IPS-18a (cell line): Measurements from ENCODE around the gene SCAPER.

Source experiments
- H3K27ac ChIP-seq: one replicate; pipeline ENCODE4 v1.5.1; 2013; ENCODE audit warnings: low read length
- H3K27me3 ChIP-seq: one replicate; pipeline ENCODE4 v1.6.1; 2013; ENCODE audit warnings: mild to moderate bottlenecking, low read length; ENCODE audit not compliant: control insufficient read depth, insufficient read depth
- H3K36me3 ChIP-seq: one replicate; pipeline ENCODE4 v1.6.1; 2013; ENCODE audit warnings: low read depth, low read length; ENCODE audit not compliant: control insufficient read depth
- H3K4me1 ChIP-seq: one replicate; pipeline ENCODE4 v1.6.1; 2013; ENCODE audit warnings: low read depth, low read length; ENCODE audit not compliant: control insufficient read depth
- H3K4me3 ChIP-seq: one replicate; pipeline ENCODE4 v1.5.1; 2013; ENCODE audit warnings: low read length
- H3K9ac ChIP-seq: one replicate; pipeline ENCODE4 v1.6.1; 2013; ENCODE audit warnings: mild to moderate bottlenecking, low read length, moderate library complexity
- H3K9me3 ChIP-seq: one replicate; pipeline ENCODE4 v1.6.1; 2013; ENCODE audit warnings: low read depth, low read length; ENCODE audit not compliant: control insufficient read depth

The SCAPER gene

GRCh38 chr15:76664895-76665294, 240.2 kb downstream of the SCAPER start:
- Histone ChIP-seq H3K9me3 (no peaks in the 10 kb centered on the region), H3K4me3 (no peak overlapping the region), H3K9ac (no peak overlapping the region), H3K4me1 (no peaks in the 10 kb centered on the region), H3K36me3 (no peaks in the 10 kb centered on the region), H3K27ac (no peak overlapping the region), H3K27me3 (no peaks in the 10 kb centered on the region)

DNA sequence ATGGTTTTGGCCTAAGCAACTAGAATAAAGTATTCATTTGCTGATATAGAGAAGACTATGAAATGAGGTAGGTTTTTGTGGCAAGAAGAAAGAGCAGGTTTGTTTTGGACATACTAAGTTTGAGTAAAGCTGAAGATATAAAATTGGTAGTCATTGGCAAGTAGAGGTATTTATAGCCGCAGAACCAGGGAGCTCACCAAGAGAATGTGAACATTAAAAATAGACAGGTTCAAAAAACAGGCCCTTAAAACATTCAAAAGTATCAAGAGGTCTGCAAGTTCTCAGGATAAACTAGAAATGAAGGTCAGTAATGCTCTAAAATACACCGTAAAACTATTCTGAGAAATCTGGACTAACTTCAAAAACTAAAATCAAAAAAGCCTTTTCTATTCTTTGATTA, 240.7 kb downstream of the SCAPER start:
- Histone ChIP-seq H3K27ac (no peak overlapping the region), H3K9me3 (no peaks in the 10 kb centered on the region), H3K36me3 (no peaks in the 10 kb centered on the region), H3K27me3 (no peaks in the 10 kb centered on the region), H3K4me3 (no peak overlapping the region), H3K9ac (no peak overlapping the region), H3K4me1 (no peaks in the 10 kb centered on the region)

GRCh38 chr15:76663529-76663928, 241.6 kb downstream of the SCAPER start:
- H3K9me3 ChIP-seq: no peaks in the 10 kb centered on the region
- H3K27me3 ChIP-seq: no peaks in the 10 kb centered on the region
- H3K4me3 ChIP-seq: no peak overlapping the region
- no peaks in the 10 kb centered on the region for H3K36me3 ChIP-seq
- no peak overlapping the region for H3K27ac ChIP-seq
- H3K4me1 ChIP-seq: no peaks in the 10 kb centered on the region
- no peak overlapping the region for H3K9ac ChIP-seq

DNA sequence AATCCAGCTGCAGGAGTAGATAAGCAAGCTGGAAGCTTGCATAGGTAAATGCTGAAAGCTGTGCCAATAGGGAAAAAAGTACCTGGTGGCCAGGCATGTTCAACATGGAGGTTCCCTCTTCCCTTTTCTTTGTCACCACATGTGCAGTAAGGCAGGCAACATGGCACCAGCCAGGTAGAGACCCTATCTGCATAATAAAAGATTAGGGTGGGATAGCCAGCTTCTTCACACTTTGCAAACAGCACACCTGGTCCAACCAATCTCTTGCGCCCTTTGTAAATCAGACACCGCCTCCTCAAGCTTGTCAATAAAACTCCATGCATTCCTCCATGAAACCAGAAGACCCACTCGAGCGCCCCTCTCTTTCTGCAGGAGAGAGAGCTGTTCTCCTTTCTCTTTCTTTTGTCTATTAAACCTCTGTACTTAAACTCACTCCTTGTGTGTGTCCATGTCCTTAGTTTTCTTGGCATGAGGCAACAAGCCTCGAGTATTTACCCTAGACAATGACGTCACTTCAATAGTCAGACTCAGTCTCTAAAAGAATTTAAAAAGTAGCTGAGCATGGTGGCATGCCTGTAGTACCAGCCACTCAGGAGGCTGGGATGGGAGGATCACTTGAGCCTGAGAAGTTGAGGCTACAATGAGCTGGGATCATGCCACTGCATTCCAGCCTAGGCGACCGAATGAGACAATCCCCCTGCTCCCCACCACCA, 256.3 kb downstream of the SCAPER start:
- Histone ChIP-seq H3K9me3 (no peaks in the 10 kb centered on the region), H3K36me3 (no peaks in the 10 kb centered on the region), H3K4me1 (peaks cover 9% of the 10 kb centered on the region), H3K9ac (no peak overlapping the region), H3K4me3 (no peak overlapping the region), H3K27ac (no peak overlapping the region), H3K27me3 (no peaks in the 10 kb centered on the region)

- Histone ChIP-seq H3K27me3 (no peaks in the 10 kb centered on the region), H3K4me1 (peaks cover 9% of the 10 kb centered on the region), H3K27ac (no peak overlapping the region), H3K4me3 (no peak overlapping the region), H3K36me3 (no peaks in the 10 kb centered on the region), H3K9me3 (no peaks in the 10 kb centered on the region), H3K9ac (no peak overlapping the region)
Measured at GRCh38 chr15:76647612-76648011, 257.5 kb downstream of the SCAPER start.

DNA sequence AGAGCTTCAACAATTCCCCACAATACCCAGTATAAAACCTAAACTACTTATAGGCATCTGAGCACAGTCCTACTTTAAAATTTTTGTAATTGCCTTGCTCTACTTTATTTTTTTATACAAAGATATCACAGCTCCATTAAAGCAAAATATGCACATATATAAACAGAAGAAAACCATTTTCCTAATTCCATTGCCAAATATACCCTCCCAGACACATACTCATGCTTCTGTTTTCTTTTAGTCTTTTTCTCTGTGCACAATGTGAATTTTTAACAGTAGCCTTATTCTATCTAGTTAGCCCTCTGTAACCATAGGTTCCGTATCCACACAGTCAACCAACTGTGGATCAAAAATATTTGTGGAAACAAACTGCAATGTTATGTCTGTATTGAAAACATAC, 260.5 kb downstream of the SCAPER start:
- Histone ChIP-seq H3K4me3 (no peak overlapping the region), H3K27me3 (no peaks in the 10 kb centered on the region), H3K9me3 (no peaks in the 10 kb centered on the region), H3K4me1 (peaks cover 9% of the 10 kb centered on the region), H3K36me3 (no peaks in the 10 kb centered on the region), H3K27ac (no peak overlapping the region), H3K9ac (no peak overlapping the region)

DNA sequence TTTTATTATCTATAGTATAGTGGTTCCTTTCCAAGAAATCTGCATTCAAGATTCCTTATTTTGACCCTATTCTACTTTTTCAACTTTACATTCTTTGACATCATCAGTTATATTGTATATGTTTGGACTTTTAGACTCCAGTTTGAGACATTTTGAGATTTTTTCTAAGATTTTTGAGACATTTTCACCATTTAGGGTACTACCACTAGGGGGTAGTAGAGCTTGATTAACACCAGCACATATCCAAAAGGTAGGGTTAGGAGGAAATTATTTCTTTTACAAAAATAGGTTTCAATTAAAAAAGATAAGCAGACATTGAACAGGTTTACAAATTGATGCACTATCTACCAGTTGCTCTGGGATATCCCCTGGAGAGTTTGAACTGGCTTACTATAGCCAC, 262.5 kb downstream of the SCAPER start:
- no peak overlapping the region for H3K4me3 ChIP-seq
- H3K36me3 ChIP-seq: no peaks in the 10 kb centered on the region
- H3K9me3 ChIP-seq: no peaks in the 10 kb centered on the region
- no peak overlapping the region for H3K27ac ChIP-seq
- no peaks in the 10 kb centered on the region for H3K27me3 ChIP-seq
- H3K4me1 ChIP-seq: peaks cover 2% of the 10 kb centered on the region
- H3K9ac ChIP-seq: no peak overlapping the region

- H3K4me1 ChIP-seq: no peaks in the 10 kb centered on the region
- H3K9me3 ChIP-seq: peaks cover 7% of the 10 kb centered on the region
- no peaks in the 10 kb centered on the region for H3K36me3 ChIP-seq
- no peak overlapping the region for H3K27ac ChIP-seq
- no peaks in the 10 kb centered on the region for H3K27me3 ChIP-seq
- H3K9ac ChIP-seq: no peak overlapping the region
- H3K4me3 ChIP-seq: no peak overlapping the region
Measured at GRCh38 chr15:76637166-76637565, 268.0 kb downstream of the SCAPER start.

- Histone ChIP-seq H3K27ac (no peak overlapping the region), H3K27me3 (no peaks in the 10 kb centered on the region), H3K9ac (no peak overlapping the region), H3K4me3 (no peak overlapping the region), H3K36me3 (no peaks in the 10 kb centered on the region), H3K4me1 (no peaks in the 10 kb centered on the region), H3K9me3 (peaks cover 7% of the 10 kb centered on the region)
Measured at GRCh38 chr15:76636059-76636458, 269.1 kb downstream of the SCAPER start.

GRCh38 chr15:76626611-76627010, 278.5 kb downstream of the SCAPER start:
- H3K9ac ChIP-seq: no peak overlapping the region
- H3K4me1 ChIP-seq: no peaks in the 10 kb centered on the region
- H3K36me3 ChIP-seq: no peaks in the 10 kb centered on the region
- no peaks in the 10 kb centered on the region for H3K27me3 ChIP-seq
- H3K4me3 ChIP-seq: no peak overlapping the region
- no peak overlapping the region for H3K27ac ChIP-seq
- no peaks in the 10 kb centered on the region for H3K9me3 ChIP-seq

DNA sequence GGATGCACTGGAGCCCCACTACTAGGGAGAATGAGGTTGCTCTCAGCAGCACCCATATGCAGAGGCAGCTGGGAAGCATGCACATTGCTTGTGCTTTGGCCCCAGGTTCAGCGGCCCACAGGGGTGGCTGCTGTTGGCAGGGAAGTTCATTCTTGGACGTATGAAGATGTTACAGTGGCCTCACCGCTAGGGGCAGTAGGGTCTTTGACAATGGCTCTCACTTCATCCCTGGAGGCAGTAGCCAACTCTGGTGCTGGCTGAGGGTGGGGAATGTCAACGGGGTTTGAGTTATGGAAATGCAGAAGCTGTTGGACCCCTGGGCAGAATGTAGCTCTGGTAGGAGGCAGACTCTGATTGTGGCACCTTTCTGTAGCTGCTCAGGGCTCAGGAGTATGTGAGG, 279.9 kb downstream of the SCAPER start:
- no peak overlapping the region for H3K9ac ChIP-seq
- H3K36me3 ChIP-seq: no peaks in the 10 kb centered on the region

DNA sequence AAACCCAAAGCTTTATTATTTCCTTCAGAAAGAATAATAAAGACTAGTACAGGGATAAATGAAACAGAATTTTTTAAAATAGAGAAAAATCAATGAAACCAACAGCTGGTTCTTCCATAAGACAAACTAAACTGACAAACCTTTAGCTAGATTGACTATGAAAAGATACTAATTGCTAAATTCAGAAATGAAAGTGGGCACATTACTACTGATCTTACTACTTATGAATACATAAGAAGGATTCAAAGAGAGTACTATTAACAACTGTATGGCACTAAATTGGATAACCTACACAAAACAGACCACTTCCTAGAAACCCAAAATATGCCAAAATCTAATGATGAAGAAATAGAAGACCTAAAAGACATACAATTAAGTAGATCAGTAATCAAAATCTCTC, 290.4 kb downstream of the SCAPER start:
- Histone ChIP-seq H3K9me3 (no peaks in the 10 kb centered on the region), H3K36me3 (no peaks in the 10 kb centered on the region), H3K9ac (no peak overlapping the region), H3K4me3 (no peak overlapping the region), H3K27me3 (no peaks in the 10 kb centered on the region), H3K4me1 (no peaks in the 10 kb centered on the region), H3K27ac (no peak overlapping the region)

More for the DNA sequence above, 279.9 kb downstream of the SCAPER start:
- H3K9me3 ChIP-seq: no peaks in the 10 kb centered on the region
- H3K4me1 ChIP-seq: no peaks in the 10 kb centered on the region
- H3K27ac ChIP-seq: no peak overlapping the region
- no peaks in the 10 kb centered on the region for H3K27me3 ChIP-seq
- no peak overlapping the region for H3K4me3 ChIP-seq
